Activated B cell treated with CpG ODN at 0.5 μM for 24 hours (primary cell): ENCODE data around the gene CERK. TPM values are rescaled to one million over a fixed set of nuclear protein-coding genes. Genes with fewer than 3 reads are reported as not detected.

Source experiments
- ATAC-seq: fragments of 200-7000 bp; cut with Tn5 transposase; one replicate; pipeline ENCODE4 v1.10.0; 2021; ENCODE audit warnings: low read depth, mild to moderate bottlenecking, moderate library complexity
- CTCF ChIA-PET: fragments of 350-600 bp; sonication (Branson Sonifier 250); formaldehyde crosslinking; loops from one replicate; lab custom pipeline; 2021; ENCODE audit warnings: antibody characterized with exemption; lab: Charles Lee
- POLR2A ChIA-PET: fragments of 350-600 bp; sonication (Branson Sonifier 250); formaldehyde crosslinking; loops from one replicate; lab custom pipeline; 2021; ENCODE audit warnings: antibody characterized with exemption; lab: Charles Lee
- DNase-seq: peaks from one replicate; pipeline ENCODE4 v3.0.0; 2022
- H3K27ac Mint-ChIP-seq: one replicate; pipeline ENCODE4 v1.8.0; 2020; ENCODE audit warnings: mixed read lengths
- H3K27me3 Mint-ChIP-seq: one replicate; pipeline ENCODE4 v1.8.0; 2021; ENCODE audit warnings: mixed read lengths
- H3K36me3 Mint-ChIP-seq: one replicate; pipeline ENCODE4 v1.8.0; 2021; ENCODE audit warnings: low read depth, mixed read lengths
- H3K4me1 Mint-ChIP-seq: one replicate; pipeline ENCODE4 v1.8.0; 2021; ENCODE audit warnings: mixed read lengths
- H3K4me3 Mint-ChIP-seq: one replicate; pipeline ENCODE4 v1.8.0; 2020; ENCODE audit warnings: mild to moderate bottlenecking, mixed read lengths
- H3K9me3 Mint-ChIP-seq: one replicate; pipeline ENCODE4 v1.8.0; 2020; ENCODE audit warnings: mixed read lengths
- CTCF ChIP-seq: fragments of 200-600 bp; IDR thresholded peaks from one replicate; pipeline ENCODE4 v1.8.0; 2022; ENCODE audit warnings: antibody characterized with exemption, mild to moderate bottlenecking
- intact Hi-C: fragments of 100-400 bp; cut with micrococcal nuclease; formaldehyde crosslinking; loops from one replicate; pipeline ENCODE4 v1.15.1; 2024
- total RNA-seq: library from RNA; stranded (reverse); gene quantifications from 2 replicates; pipeline ENCODE4 v1.2.3, GENCODE V29; 2022

Gene CERK
- total RNA-seq, 1 donor from 2014 or later: 13.8 TPM

- Mint-ChIP-seq H3K4me1 (no peaks in the 10 kb centered on the region), H3K4me3 (no peak overlapping the region), H3K9me3 (no peaks in the 10 kb centered on the region), H3K27me3 (no peaks in the 10 kb centered on the region), H3K36me3 (peaks cover 77% of the 10 kb centered on the region), H3K27ac (no peak overlapping the region)
- ChIA-PET POLR2A (no interaction called here), CTCF (no interaction called here)
- TF ChIP-seq CTCF: no peak
- intact Hi-C loops: no loop called here
- ATAC-seq (no peak), DNase-seq (no peak)
Observed at GRCh38 chr22:46699091-46699490, 39.0 kb downstream of the CERK start.

- Mint-ChIP-seq H3K27me3 (no peaks in the 10 kb centered on the region), H3K9me3 (no peaks in the 10 kb centered on the region), H3K27ac (no peak overlapping the region), H3K4me1 (no peaks in the 10 kb centered on the region), H3K4me3 (no peak overlapping the region), H3K36me3 (peaks cover 75% of the 10 kb centered on the region)
- DNase-seq (no peak), ATAC-seq (no peak)
- ChIA-PET CTCF (no interaction called here), POLR2A (interaction anchor here (0.7 kb wide), 1 partner anchor 109 kb away, joined by 7 read pairs; no protein-coding TSS in a partner anchor)
- TF ChIP-seq CTCF: no peak
- intact Hi-C loops: no loop called here
Observed at GRCh38 chr22:46697811-46698515, 40.1 kb downstream of the CERK start.

GRCh38 chr22:46696614-46697013 is 41.4 kb downstream of the CERK start:
- ATAC-seq (no peak), DNase-seq (no peak)
- Mint-ChIP-seq H3K4me1 (no peaks in the 10 kb centered on the region), H3K36me3 (peaks cover 69% of the 10 kb centered on the region), H3K27ac (no peak overlapping the region), H3K4me3 (no peak overlapping the region), H3K9me3 (no peaks in the 10 kb centered on the region), H3K27me3 (no peaks in the 10 kb centered on the region)
- ChIA-PET CTCF (no interaction called here), POLR2A (no interaction called here)
- TF ChIP-seq CTCF: no peak
- intact Hi-C loops: no loop called here

GRCh38 chr22:46696229-46696518 is 41.9 kb downstream of the CERK start:
- Mint-ChIP-seq H3K4me1 (no peaks in the 10 kb centered on the region), H3K27me3 (no peaks in the 10 kb centered on the region), H3K36me3 (peaks cover 69% of the 10 kb centered on the region), H3K27ac (no peak overlapping the region), H3K4me3 (no peak overlapping the region), H3K9me3 (no peaks in the 10 kb centered on the region)
- POLR2A ChIA-PET: no interaction called here
- CTCF ChIA-PET: no interaction called here
- no peak for TF ChIP-seq CTCF
- no peak for DNase-seq
- intact Hi-C loops: no loop called here
- no peak for ATAC-seq

- H3K27me3 Mint-ChIP-seq: no peaks in the 10 kb centered on the region
- no peak for TF ChIP-seq CTCF
- H3K4me3 Mint-ChIP-seq: no peak overlapping the region
- ChIA-PET CTCF (no interaction called here), POLR2A (no interaction called here)
- intact Hi-C loops: no loop called here
- DNase-seq: no peak
- H3K9me3 Mint-ChIP-seq: no peaks in the 10 kb centered on the region
- H3K36me3 Mint-ChIP-seq: peaks cover 70% of the 10 kb centered on the region
- no peaks in the 10 kb centered on the region for H3K4me1 Mint-ChIP-seq
- no peak for ATAC-seq
- H3K27ac Mint-ChIP-seq: no peak overlapping the region
Observed at GRCh38 chr22:46695346-46696228, 42.5 kb downstream of the CERK start.
